HG02763 (cell line): ENCODE results near the gene GLYATL3.

ENCODE experiments used
- ATAC-seq: cut with Tn5 transposase; IDR thresholded peaks from one replicate; pipeline ENCODE4 v1.9.1; 2021; ENCODE audit warnings: mild to moderate bottlenecking, moderate library complexity; ENCODE audit not compliant: unreplicated experiment

Gene GLYATL3

DNA sequence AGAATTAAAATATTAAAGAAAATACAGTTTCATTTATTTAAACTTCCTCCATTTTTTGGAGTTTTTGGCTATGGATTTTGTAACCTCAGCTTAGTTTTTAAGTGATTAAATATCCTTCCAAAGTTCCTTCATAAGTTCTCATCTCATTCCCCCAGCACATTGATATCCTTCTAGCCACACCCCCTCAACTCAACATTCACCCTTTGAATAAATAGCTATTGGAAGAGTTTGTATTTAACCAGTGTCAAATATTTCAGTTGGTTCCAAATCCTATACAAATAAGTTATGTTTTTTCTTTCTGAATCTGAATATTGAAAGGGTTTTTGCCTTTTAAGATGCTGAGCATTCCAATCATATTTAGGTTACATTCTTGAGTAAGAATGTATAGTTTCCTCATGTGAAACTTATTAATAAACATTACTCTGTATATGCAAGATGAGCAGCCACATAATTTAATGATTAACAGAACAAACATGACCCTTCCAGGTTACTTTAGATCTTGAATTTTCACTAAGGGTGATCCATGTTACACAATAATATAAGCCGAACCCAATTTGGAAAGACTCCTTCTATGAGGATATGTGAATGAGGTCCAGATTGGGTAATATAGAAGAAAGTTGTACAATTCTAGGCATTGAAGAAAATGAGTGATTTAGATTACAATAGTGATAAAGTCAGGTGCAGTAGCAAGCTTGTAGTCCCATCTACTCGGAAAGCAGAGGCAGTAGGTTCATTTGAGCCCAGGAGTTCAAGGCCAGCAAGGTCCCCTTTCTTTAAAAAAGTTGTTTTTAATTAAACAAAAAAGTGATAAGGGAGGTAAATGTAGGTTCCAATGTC, 13.6 kb downstream of the GLYATL3 start:
- no peak for ATAC-seq

DNA sequence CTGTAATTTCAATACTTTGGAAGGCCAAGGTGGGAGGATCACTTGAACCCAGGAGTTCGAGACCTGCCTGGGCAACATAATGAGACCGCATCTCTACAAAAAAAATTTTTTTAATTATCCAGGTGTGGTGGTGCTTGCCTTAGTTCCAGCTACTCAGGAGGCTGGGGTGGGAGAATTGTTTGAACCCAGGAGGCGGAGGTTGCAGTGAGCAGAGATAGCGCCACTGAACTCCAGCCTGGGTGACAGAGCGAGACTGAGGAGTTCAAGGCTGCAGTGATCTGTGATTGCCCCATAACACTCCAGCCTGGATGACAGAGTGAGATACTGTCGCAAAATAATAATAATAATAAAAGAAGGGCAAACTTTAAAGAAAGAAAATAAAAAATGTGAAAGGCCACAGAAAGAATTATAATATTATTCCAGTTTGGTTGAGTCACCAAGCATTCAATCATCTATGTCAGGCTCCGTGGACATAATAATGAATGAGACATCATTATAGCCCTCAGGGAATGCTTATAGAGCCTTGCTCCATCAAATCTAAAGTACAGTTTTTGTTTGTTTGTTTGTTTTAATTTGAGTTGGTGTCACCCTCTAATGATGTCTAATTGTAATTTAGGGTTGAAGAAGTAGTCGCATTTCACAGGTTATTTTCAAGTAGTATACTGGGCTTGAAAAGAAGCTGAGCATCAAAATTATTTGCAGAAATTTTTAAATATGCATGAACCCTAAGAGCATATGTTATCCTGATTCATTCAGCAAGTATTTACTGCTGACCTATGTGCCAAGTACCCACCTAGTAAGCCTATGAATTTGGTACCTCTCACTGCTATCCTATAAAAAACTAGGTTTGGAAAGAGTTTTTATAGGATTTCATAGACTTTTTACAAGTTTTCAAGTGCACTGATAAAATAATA, 15.1 kb downstream of the GLYATL3 start:
- no peak for ATAC-seq

DNA sequence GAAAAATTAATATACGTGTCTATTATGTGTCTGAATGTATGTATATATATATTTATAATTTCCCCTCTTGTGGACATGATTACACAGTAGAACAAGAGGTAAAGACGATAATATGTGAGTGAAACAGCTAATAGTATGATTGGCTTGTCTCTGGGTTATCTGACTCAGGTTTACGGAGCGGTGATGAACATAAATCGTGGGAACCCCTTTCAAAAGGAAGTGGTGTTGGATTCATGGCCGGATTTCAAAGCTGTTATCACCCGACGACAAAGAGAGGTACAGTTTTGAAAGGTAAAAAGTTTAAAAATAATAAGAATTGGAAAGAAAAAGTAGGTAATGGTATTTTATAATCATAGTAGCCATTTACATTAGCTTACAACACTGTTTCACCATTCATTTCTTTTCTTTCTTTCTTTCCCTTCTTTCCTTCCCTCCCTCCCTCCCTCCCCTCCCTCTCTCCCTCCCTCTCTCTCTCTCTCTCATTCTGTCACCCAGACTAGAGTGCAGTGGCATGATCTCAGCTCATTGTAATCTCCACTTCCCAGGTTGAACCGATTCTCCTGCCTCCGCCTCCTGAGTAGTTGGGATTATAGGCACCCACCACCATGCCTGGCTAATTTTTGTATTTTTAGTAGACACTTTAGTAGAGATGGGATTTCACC, 15.9 kb downstream of the GLYATL3 start:
- ATAC-seq, result no peak

DNA sequence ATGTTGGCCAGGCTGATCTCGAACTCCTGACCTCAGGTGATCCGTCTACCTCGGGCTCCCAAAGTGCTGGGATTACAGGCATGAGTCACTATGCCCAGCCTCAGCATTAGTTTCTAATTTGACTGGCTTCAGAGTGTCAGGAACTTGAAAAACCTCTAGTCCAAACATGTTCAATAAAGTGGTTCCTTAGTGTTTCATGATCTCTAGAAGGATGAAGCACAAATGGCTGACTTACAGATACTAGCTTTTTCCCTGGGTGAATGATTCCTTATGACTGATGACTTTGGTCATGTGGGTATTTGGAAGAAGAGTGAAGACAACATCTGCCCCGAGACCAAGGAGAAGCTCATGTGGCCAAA, 16.4 kb downstream of the GLYATL3 start:
- ATAC-seq, result no peak

DNA sequence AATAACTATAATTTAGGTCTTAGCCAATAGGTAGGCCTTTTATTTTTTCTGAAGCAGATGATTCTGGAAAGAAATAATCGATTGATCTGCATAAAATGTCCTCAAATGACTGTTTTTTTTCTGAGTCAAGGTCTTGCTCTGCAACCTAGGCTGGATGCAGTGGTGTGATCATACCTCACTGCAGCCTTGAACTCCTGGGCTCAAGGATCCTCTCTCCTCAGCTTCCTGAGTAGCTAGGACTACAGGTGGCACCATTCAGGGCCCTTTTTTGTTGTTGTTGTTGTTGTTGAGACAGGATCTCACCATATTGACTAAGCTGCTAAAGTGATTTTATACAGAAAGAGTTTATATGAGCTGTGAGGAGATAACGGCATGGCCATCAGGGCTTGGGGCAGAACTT, 18.2 kb downstream of the GLYATL3 start:
- no peak for ATAC-seq

DNA sequence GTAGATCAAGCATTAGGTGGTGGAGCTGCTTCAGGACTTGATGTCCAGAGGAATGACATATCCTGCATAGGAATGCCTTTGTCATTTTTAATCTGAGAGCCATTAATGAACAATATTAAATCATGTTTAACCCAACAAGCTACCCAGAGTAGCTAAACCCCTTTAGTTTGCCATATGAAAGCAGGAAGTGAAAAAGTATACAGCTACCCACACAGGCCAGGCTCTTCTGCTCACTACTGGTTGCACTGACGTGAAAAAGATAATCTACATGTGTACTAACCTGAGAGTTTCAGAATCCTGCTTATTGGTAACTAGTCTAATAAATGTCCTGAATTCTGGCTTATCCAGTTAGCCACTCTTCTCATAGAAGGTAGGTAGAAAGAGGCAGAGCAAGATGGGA, 19.9 kb downstream of the GLYATL3 start:
- peak; percentile 82 for ATAC-seq

DNA sequence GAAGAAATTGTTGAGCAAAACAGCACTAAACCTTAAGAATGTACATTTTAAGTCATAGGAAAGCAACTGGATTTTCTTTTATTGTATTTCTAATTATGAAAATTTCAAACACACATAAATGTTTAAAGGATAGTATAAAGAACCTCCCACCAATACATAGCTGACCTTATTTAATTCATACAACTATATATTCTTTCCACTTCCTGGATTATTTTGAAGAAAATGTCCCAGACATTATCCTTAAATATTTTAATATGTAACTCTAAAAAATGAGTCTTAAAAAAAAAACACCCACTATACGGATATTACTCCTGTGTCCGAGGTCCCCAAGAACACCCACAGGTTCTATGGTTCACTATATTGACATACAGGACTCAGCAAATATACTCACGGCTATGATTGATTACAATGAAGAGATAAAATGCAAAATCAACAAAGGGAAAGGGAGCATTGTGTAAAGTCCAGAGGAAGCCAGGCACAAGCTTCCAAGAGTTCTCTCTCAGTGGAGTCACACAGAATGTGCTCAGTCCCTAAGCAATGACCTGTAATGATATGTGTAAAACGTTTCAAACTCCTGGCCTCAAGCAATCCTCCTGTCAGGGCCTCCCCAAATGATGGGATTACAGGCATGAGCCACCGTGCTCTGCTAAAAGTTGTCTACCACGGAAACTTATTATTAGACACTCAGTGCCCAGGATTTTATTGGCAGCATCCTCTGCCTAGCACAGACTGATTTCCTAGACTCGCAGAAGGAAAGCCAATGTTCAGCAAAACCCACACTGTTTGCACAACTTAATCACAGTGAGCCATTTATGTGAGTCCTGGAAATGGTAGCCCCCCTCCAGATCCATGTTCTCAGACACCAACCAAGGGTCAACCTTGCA, 23.2 kb downstream of the GLYATL3 start:
- ATAC-seq, result no peak

DNA sequence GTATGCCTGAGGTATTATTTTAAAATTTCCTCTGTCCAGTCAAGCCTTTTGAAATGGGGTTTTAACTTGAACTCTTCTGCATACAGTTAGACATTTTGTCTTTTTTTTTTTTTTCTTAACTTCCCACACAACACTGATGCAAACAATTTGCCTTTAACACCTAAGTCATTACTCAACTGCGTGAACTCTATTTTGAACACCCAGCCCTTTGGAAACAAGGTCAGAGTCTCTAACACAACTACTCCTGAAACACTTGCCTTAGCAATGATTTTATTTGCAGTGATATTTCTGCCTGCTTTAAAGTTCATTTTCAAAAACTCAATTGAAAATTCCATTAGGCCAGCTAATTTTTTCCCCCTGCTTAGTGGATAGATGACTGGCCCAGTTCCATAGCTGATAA, 24.2 kb downstream of the GLYATL3 start:
- no peak for ATAC-seq

DNA sequence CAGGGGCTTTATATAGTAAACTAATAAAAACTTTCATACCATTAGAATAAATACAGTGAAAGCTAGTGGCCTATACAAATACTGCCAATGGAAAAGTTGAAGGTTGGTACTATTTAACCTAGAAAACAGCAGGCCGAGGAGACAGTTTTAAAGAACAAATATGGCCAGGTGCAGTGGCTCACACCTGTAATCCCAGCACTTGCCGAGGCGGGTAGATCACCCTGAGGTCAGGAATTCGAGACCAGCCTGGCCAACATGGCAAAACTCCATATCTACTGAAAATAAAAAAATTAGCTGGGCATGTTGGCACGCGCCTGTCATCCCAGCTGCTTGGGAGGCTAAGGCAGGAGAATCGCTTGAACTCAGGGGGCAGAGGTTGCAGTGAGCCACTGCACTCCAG, 24.8 kb downstream of the GLYATL3 start:
- ATAC-seq, result no peak

DNA sequence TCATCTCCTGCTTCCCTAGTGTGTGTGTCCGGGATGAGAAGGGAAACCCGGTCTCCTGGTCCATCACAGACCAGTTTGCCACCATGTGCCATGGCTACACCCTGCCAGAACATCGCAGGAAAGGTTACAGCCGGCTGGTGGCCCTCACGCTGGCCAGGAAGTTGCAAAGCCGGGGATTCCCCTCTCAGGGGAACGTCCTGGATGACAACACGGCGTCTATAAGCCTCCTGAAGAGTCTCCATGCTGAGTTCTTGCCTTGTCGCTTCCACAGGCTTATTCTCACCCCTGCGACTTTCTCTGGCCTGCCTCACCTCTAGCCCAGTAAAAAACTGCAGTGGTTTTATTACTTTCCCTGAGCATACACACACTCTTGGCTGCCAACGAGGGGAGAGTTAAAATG, 26.9 kb downstream of the GLYATL3 start:
- no peak for ATAC-seq

DNA sequence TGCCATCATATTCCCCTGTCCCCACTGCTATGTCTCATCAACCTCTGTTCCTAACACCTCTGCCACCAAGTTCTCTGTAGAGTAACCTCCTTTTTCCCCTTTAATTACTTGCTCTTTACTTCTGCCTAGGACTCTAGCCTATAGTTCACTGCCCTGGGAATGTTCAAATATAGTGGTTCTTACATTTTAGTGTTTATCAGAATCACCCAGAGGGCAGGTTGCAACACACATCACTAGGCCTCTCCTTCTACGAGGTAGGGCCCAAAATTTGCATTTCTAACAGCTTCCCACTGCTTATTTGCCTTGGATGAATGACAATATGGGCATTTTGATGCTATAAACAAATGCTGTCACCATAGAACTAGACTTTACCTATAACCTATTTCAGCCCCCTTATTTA, 27.6 kb downstream of the GLYATL3 start:
- no peak for ATAC-seq

DNA sequence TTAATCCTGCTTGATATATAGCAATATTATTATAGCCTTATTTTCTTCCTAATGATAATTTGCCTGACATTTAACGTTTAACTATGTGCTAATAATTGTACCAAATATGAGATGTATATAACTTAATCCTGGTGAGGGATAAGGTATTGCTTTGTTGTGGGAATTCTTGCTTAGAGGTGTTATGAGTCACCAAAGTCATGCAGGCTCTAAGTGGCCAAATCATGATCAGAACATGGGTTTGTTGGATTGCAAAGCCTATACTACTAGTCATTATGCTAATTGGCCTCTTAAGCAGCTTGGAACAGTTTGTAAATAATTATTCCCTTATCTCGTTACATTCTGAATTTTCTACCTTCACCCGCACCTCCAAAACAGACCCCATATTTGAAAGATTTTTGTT, 28.8 kb downstream of the GLYATL3 start:
- ATAC-seq, result no peak

DNA sequence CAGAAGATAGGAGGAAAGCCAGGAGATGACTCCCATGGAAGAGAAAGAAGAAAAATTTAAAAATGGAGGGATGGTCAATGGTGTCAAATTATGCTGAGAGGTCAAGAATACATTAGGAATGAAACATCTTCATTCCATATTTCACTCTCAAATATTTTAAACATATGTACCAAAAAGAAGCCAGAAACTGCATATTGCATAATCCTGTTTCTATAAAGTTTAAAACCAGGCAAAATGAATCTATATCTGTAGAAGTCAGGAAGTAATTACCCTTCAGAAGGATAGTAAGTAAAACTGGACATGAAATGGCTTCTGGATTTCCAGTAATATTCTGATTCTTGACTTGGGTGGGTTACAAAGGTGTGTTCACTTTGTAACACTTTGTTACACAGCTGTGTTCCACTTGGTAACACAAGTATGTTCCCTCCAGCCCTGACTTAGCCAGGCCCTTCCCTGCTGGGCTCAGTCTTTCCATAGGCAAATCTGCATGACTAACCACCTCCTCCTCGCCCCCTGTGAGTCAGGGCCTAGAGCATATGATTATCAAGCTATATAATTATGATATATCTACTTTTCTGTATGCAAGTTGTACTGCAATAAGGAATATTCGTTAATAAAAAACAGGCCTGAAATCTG, 30.5 kb downstream of the GLYATL3 start:
- no peak for ATAC-seq

DNA sequence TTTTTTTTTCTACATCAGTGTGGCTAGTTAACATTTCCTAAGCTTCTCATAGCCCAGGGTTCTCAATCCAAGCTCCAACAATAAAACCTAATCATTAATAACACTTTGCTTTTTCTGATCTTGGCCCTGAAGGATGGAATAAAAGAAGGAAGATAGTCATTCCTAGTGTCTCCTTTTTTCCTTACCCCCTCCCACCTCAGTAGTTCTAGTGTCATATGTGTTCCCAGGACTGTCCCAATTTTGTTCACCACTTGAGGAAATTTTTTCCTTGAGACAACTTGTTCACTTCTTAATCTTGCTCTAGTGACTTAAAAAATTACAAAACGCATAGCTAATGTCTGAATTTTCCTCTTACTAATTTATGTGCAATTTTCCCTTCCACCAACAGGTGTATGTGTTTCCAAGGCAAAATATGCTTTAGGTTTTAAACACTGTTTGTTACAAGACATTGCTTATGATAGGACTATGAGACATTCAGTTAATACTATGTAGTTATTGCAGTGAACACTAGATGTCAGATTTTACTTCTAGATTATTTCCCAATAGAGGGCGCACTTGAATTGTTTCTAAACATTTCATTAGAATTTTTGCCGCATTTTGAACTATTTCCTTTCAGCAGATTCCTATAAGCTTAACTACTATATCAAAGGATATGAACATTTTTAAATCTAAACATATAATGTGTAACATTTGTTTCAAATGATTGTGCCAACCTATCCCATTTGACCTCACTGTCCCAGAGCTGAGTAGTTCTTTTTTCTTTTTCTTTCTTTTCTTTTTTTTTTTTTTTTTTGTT, 32.2 kb downstream of the GLYATL3 start:
- peak; percentile 87 for ATAC-seq

DNA sequence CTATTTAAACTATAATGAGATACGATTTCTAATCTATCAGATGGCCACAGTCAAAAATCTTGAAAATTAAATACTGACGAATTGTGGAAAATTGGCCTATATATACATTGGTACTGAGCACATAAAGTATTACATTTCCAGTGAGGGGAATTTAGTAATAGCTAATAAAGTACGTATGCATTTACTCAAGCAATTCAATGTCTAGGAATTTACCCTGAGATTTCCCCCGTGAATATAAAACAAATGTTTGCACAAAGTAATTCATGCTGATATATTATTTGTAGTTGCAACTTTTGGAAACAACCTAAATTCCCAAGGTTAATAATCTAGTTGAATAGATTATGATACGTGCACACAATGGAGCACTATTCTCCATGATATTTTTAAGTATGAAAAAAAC, 36.1 kb downstream of the GLYATL3 start:
- no peak for ATAC-seq

DNA sequence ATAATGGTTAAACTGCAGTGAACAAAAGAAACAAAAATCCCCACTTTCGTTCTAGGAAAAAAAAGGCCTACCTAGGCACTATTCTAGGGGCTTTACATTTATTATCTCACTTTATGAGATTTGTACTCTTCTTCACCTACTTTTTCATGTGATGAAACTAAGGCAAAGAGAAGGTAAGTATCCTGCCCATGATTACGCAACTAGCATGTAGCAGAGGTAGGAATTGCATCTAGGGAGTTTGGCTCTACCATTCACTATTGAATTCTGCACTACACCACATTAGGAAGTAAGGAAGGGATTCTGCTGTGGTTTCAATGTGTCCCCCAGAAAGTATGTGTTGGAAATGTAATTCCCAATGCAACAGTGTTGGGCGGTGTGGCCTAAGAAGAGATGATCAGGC, 39.4 kb downstream of the GLYATL3 start:
- ATAC-seq, result no peak

DNA sequence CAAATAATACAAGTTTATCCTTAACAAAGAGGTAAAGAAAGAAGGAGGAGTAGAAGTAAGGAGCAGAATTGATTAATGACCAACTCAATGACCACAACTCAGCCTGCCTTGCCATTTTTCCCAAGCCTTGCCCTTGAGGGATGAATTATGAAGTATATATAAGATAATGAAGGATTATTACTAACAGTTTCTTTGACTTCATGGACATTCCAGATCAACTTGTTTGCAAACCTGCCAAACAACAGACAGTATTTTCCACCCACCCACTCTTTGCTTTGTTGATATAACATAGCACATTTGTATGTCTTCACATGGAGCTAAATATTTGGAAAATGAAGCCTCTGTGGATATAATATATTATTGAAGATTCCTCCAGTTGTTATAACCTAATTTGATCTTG, 40.9 kb downstream of the GLYATL3 start:
- no peak for ATAC-seq

DNA sequence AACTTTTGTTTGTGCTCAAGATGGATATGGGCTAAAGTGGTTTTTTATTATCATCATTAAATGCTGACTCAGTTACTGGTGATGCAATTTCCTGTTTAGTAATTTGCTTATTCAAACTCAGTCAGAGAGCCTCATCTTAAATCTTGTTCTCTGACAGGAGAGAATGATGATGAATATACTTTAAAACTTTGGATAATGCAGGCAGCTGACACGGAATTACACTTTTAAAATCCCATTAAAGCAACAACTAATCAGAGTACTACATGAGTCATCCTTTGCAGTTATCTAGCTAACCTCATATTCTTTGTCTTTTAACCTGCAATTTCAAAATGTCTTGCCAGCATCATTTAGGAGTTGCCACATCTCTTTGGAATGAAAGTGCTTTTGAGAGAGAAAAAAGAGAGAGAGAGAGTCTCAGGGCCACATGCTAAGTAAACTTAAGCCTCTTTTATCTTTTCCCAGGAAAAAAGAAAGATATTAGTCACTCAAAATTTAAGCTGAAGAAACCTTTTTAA, 41.5 kb downstream of the GLYATL3 start:
- no peak for ATAC-seq

DNA sequence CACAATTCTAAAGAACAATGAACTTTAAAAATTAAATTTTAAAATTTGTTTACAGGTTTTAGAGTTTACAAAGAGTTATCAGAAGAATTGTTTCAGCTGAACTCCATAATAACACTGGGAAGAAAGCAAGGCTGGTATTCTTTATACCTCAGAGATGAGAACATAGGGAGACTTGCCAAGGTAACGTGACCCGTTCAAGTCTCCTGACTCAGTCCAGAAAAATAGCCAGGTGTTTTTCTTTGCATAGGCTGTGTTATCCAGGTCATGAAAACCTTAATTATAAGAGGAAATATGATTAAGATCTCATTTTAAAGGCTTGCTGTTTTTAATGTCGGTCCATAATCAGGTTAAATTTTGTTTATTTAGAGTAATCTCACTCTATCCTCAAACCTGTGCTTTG, 42.2 kb downstream of the GLYATL3 start:
- no peak for ATAC-seq
